ENCODE results near the gene NCKIPSD.

- TF ChIP-seq CEBPB (IDR thresholded peaks at IDR 0.05; ENCODE audit: low read depth) (no peak), POLR2A (IDR thresholded peaks at IDR 0.05; ENCODE audit: borderline replicate concordance, extremely low read depth, insufficient read depth, insufficient read length) (no peak), CTCF (IDR thresholded peaks at IDR 0.05 in 2 of 3, conservative IDR thresholded peaks at IDR 0.05 in 1 of 3; ENCODE audit: borderline replicate concordance in 1 of 3, insufficient read depth in 1 of 3, low read depth in 2 of 3, low read length in 2 of 3) (no peak), SP1 (IDR thresholded peaks at IDR 0.05; ENCODE audit: low read depth) (no peak), RAD21 (IDR thresholded peaks at IDR 0.05; ENCODE audit: low read depth) (no peak)
Measured at GRCh38 chr3:48696156-48696555, 10.4 kb upstream of the NCKIPSD start.
